GM19239 (cell line): Measurements from ENCODE around the gene CCNB1IP1.
A peak's percentile ranks its signal among the peaks of the same experiment; 100 is the strongest.
"Not testable (repeated sequence)": the region's sequence is repeated elsewhere in the genome, so short reads cannot be mapped to it uniquely, and the experiment has no call there.

Experiments
- DNase-seq: peaks from one replicate; pipeline ENCODE4 v3.0.0; 2011; ENCODE audit warnings: low spot score; ENCODE audit not compliant: insufficient read length
- FAIRE-seq: peaks from 2 replicates; lab custom pipeline; 2011; peaks lifted over from hg19 to GRCh38; lab: Jason Lieb, UNC

Gene CCNB1IP1

GRCh38 chr14:20334017-20334416 lies 938 bp upstream of the CCNB1IP1 start:
- DNase-seq = no peak
- FAIRE-seq = no peak

DNA sequence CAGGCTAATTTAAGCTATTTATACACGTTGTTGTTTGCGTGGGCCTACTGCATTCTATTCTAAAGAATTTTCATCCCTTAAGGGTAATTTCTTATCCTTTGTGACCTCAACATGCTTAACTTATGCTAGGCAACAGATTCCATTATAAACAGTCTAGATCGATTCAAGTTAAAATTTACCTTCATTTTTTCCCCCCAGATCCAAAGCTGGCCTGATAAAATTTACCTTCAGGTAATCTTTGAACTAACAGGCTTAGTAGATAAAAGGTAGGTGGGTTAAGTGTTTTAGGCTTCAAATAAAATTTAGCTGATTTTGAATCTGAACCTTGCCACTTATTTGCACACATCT lies 389 bp upstream of the CCNB1IP1 start:
- FAIRE-seq (no peak), DNase-seq (no peak)

DNA sequence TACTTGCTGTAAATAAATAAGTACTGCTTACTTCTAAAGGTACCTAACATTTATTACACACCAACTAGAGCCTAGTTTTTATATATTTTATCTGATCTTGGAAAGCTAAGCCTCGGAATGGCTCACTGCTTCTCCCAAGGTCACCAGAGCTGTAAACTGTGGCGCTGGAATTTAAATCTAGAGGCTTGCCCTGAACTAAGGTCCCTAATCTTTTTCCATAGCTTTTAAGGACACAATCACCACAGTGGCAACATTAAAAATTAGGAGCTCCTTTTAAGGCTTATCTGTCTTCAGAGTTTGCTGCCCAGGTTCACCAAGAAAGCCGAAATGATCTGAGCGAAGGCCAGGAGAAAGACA lies 670 bp downstream of the CCNB1IP1 start:
- DNase-seq (no peak), FAIRE-seq (no peak)

GRCh38 chr14:20331053-20331613 lies 1.9 kb downstream of the CCNB1IP1 start:
- FAIRE-seq (no peak), DNase-seq (no peak)

GRCh38 chr14:20329355-20329754 lies 3.7 kb downstream of the CCNB1IP1 start:
- no peak for FAIRE-seq
- no peak for DNase-seq

DNA sequence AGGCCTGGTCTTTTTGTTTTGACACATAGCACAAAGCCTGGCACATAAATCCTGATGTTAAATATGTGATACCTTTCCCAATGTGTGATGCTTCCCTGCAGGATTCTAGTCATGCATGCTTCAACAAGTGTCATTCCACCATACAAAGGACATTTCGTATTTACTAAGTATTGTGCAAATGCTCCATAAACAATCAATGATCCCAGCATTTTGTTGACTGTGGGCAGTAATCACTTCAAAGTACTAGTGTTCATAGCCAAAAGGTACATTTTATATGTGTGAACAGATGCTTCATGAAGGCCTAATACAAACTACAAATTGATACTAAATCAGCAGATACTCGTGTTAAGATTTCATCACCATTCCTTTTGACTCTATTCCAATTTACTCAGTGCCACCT lies 4.4 kb downstream of the CCNB1IP1 start:
- no peak for FAIRE-seq
- DNase-seq = no peak

GRCh38 chr14:20327005-20327869 lies 5.8 kb downstream of the CCNB1IP1 start:
- FAIRE-seq (peak; percentile 84), DNase-seq (peak; percentile 30)

DNA sequence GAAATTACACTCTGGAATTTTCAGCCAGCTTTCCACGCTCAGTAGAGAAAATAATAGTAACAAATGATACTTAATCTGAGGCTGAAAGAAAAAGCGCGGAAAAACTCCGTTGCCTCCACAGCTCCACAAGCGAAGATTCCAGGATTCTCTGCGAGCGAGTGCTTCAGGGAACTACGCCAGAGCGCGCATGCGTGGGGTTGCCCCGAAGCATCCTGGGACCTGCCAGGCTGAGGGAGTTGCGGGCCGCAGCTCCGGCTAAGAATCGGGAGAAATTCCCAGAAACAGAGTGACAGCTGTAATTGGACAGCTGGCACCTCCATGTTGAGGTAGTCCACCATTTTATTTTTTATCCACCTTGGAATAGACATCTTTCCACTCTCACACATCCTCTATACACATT lies 15.4 kb downstream of the CCNB1IP1 start:
- no peak for FAIRE-seq
- DNase-seq = no peak

- FAIRE-seq (no peak), DNase-seq (no peak)
Measured at GRCh38 chr14:20314026-20314425, 19.1 kb downstream of the CCNB1IP1 start.

GRCh38 chr14:20306079-20306423 lies 27.0 kb downstream of the CCNB1IP1 start:
- FAIRE-seq (no peak), DNase-seq (no peak)

DNA sequence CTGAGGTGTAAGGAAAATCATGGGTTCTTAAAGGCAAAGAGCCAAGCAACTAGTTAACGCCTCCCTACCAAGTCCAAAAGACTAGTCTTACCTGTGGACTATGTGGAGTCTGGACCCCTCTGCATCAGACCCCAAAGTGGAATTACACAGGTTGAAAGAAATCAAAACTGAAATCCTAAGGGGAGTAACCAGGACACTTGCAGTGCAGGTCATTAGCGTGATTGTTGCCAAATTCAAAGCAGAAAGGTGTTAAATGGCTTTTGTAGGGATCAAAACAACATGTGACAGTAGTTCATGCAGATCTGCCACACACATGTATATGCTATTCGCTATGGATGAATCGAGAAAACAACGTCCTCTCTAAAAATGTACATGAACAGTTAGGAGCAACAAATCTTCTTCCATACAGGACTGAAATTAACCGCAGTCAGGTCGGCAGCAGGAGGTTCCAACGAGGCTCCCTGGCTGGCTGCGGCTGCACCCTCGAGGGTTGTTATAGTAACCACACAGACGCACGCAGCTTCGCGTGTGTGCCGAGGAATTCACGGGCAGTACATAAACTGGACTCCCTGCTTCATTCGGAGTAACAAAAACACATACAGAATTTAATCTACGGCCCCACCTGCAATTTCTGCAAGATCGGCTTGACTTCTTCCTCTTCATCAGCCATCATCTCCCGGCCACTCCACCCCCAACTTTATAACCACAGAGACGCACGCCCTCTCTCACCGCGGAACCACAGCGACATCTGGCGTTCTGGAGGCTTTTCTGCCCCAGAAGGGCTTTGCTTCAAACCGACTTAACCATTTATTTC lies 27.6 kb downstream of the CCNB1IP1 start, which contains the start of gene TTC5:
TSS of gene TTC5 (minus strand) at position 687 of the 814 bp plus-strand sequence. CDS start at position 673, 14 bp downstream.
- DNase-seq (peak; percentile 80), FAIRE-seq (peak; percentile 91)

GRCh38 chr14:20302042-20302755 lies 30.9 kb downstream of the CCNB1IP1 start:
- FAIRE-seq (no peak), DNase-seq (no peak)

DNA sequence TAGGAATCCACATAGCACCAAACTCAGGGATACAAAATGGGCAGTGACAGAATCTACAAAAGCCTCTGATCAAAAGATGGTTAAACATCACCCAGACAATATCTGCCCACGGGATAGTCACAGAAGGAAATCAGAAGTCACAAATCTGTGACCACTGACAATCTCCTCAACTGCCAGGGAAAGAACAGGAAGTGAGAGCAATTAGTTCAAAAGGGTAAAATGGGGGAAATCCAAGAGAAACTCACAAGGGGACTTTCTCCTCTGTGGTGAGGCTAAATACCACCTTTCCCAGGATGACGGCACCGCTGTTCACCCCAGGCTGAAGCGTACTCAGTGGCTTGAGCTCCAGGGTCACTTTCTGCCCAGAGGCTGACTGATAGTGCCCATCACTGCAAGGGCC lies 38.0 kb downstream of the CCNB1IP1 start:
- FAIRE-seq (peak; percentile 75), DNase-seq (peak; percentile 3)

DNA sequence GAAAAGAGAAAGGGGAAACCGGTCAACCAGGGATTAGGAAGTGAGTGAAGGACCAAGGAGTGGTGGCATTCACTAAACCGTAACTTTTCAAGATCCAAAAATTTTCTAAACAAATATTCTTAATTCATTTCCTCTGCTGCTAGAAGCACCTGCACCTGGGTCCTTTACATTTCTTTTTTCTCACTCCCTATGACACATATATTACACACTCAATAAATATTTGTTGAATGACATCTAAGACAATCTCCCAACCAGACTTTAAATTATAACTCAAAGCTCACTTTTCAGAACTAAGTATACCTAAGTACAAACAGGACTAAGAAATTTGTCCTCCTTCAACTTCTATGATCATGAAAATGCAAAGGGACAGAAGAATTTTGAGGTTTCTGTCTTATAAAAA lies 38.4 kb downstream of the CCNB1IP1 start:
- no peak for DNase-seq
- no peak for FAIRE-seq

DNA sequence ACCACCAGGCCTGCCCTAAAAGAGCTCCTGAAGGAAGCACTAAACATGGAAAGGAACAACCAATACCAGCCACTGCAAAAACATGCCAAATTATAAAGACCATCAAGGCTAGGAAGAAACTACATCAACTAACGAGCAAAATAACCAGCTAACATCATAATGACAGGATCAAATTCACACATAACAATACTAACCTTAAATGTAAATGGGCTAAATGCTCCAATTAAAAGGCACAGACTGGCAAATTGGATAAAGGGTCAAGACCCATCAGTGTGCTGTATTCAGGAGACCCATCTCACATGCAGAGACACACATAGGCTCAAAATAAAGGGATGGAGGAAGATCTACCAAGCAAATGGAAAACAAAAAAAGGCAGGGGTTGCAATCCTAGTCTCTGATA lies 51.1 kb downstream of the CCNB1IP1 start:
- not testable (repeated sequence) for FAIRE-seq, DNase-seq

- not testable (repeated sequence) for FAIRE-seq, DNase-seq
Measured at GRCh38 chr14:20280265-20280664, 52.8 kb downstream of the CCNB1IP1 start.

DNA sequence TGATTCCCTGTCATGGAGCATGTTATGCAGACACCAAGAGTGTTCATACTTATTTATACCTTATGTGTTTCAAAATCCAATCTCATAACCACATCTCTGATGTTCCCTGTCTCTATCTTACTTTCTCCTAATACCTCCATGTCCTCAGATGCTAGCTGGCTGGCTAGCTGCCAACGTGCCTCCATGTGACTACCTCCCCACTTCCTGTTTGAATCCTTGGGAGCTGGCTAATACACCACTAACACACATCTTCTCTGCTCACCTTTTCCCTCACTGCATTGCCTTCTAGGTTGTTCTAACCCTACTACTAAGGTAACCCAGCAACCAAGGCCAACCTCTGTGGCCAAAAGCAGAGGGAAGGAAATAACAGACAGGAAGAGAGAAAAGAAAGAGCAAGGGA lies 54.7 kb downstream of the CCNB1IP1 start:
- no peak for FAIRE-seq
- no peak for DNase-seq

- no peak for FAIRE-seq
- no peak for DNase-seq
Measured at GRCh38 chr14:20277409-20277808, 55.7 kb downstream of the CCNB1IP1 start.

GRCh38 chr14:20274062-20274461 lies 59.0 kb downstream of the CCNB1IP1 start:
- FAIRE-seq (no peak), DNase-seq (no peak)

- DNase-seq, FAIRE-seq: not testable (repeated sequence)
Measured at GRCh38 chr14:20264361-20264760, 68.7 kb downstream of the CCNB1IP1 start.
